Erythroblast (primary cell): Measurements from ENCODE around the gene SGK2.

Experiments
- GATA1 ChIP-seq: IDR thresholded peaks from 2 replicates; pipeline ENCODE4 v1.6.1; 2011; ENCODE audit warnings: low read depth, mild to moderate bottlenecking, control low read depth, low read length, moderate library complexity
- POLR2A ChIP-seq: IDR thresholded peaks from 2 replicates; pipeline ENCODE4 v1.6.1; 2011; ENCODE audit warnings: mild to moderate bottlenecking, low read length

GRCh38 chr20:43530321-43531090, 28.3 kb upstream of the SGK2 start:
- TF ChIP-seq POLR2A (no peak), GATA1 (no peak)
